Hematopoietic multipotent progenitor cell treated with erythropoietin and hydrocortisone succinate and interleukin-3 and kit ligand, for 17 days (in vitro differentiated cells): ENCODE data around the gene PRKCA.
"Not testable (repeated sequence)": the region's sequence is repeated elsewhere in the genome, so short reads cannot be mapped to it uniquely, and the experiment has no call there.

Experiments used
- DNase-seq: peaks from one replicate; pipeline ENCODE4 v3.0.0-alpha.2; 2015; ENCODE audit warnings: low spot score

PRKCA gene

DNA sequence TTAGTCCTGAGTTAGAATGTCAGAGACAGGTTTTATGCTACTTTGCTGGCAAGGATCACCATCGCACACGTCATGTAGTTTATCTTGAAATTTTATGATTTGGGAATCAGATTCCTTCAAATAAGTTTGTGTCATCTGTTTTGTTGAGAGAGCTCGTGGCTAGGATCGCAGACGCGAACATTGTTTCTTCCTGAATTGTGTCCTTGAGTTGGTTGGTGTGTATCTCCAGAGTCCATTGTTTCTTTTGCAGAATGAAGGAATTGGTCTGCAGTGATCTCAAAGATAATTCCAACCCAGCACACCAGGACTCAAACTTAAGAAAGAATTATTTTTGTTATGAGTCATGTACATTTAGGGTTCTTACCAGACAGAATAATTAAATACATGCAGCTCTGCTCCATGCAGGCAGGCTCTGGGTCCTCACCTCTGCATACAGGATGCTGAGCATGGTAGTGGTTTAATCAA is 51.6 kb downstream of the PRKCA start:
- no peak for DNase-seq

DNA sequence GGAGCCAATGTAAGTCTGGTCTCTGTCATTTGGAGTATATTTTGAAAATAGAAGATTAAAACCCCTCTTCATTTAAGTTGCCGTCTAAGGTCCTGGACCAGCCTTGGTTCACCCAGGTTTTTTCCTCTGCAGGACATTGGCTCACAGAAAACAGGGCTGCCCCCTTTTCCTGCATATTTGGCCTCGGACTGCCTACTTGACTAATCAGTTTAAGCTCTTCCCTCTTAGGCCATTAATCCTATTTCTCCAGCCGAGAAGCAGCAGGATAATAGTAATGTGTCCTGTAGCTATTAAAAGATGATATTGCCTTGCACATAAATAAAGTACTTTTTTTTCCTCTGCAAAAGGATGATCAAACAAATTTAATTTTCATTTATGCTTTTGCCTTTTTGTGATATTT is 52.1 kb downstream of the PRKCA start:
- no peak for DNase-seq

DNA sequence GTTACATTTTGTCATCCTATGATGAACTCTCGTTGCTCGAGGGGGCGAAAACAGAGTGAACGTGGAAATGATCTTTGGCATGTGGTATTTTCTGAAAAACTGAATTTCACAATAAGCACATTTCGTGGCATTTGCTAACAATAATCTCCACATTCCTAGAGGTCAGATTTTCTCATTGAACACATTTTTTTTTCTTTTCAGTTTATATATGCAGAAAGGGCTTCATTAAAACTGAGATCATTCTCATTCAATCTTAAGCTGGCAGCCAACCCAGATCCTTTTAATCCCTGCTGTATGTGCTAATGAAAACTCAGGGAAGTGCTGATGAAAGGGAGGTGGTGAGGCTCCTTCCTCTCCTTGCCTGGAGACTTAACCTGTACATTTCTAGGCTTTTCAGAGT is 52.6 kb downstream of the PRKCA start:
- DNase-seq: no peak

DNA sequence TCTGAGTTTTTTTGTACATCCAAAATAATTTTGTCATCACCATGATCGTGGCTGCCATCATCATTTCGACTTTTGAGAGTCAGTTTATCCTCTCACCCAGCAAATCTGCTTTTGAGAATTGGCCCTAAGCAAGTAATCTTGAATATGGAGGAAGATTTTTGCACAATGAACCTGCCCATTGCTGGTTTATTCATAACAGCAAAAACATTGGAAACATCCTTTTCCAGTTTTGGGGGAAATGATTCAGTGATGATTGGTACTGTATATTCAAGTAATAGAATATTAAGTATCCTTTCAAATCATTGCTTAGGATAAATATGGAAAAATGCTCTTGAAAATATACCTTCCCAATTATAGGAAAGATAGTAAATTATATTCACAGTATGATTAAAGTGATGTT is 53.1 kb downstream of the PRKCA start:
- no peak for DNase-seq

DNA sequence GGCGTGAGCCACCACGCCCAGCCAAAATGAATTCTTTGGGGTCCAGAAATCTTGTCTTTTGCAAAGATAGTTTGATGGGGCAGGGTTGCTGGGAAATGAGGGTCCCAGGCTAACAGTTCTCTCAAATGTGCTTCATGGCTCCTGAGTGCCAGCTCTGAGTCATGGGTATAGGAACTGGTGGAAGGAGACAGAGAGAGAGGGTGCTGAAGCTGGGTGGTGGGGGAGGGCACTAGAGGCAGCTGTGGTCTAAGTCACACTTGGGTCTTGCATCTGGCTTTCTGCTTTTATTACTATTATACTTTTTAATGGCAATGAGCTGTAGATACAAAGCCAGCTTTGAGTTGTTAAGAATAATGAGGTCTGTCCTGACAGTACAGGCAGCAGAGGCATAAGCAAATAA is 54.6 kb downstream of the PRKCA start:
- no peak for DNase-seq

DNA sequence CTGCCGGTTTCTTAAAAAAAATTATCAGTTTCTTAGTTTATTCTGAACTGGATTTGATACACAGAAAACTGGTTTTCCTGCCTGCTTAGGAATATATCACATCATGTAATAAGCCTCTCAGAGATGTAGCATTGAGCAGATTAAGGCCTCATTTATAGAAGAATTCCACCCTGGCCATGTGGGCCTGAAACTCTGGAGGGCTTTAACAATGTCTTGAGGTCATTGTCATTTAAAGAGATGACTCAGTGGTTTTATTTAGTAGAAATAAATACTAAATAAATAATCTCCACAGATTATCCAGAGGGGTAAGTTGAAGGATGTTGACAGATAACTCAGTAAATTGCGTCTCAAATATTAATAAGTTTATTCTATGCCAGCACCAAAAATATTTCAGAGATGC is 56.9 kb downstream of the PRKCA start:
- DNase-seq: no peak

DNA sequence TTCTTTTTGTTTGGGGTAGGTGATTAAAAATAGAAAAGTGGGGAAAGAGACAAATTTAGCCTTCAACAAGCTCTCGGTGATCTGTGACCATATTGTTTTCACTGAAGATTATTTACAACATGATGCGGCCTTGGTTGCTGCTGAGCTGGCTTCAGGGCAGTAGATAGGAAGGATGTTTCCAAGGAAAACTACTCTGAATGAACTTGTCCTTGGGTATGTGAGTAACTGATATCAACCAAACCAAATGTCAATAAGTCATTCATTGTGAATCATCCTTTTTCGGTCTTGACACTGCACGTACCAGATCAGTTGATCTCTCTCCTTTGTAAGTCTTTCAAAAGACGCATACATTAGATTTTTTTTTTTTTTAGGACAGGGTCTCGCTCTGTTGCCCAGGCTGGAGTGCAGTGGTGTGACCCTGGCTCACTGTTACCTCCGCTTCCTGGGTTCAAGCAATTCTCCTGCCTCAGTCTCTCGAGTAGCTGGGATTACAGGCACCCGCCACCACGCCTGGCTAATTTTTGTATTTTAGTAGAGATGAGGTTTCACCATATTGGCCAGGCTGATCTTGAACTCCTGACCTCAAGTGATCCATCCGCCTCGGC is 58.6 kb downstream of the PRKCA start:
- not testable (repeated sequence) for DNase-seq

DNA sequence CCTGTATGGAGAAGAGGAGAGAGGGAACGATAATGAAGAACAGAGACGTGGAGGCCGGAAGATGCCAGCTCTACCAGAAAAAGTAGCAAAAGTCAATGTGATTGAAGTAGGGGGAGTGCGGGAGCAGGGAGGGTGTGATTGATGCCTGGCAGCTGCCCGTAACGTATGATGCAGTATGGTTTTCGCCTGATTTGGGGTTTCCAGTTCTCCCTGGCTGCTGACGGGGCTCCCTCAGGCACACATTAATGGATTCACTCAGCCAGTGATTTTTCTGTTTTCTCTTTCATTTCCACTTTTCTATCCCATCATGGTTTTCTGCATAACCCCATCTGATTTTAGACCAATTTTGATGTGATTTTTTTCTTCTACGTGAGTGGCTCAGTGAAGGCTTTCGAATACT is 62.1 kb downstream of the PRKCA start:
- DNase-seq: no peak

DNA sequence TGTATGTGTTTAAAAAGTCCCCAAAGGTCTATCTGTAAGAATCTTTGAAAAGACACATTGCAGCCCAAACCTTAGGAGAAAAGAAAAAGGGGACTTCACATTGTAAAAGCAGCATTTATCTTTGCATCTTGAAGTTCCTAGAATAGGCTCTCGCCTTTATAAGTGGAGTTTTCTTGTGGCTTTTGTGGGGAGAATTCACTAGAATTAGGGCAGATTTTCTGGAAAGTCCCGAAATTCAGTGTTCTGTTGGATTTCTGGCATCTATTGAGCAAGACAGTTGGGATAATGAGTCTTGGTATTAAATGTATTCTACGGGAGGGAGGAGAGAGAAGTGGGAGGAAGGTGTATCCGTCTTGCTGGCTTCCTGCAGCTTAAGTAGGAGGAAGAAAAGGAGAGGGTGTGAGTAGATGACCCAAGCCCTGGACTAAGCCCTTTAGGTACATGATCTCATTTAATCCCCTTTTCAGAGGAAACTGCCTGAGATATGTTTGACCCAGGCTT is 62.6 kb downstream of the PRKCA start:
- no peak for DNase-seq

DNA sequence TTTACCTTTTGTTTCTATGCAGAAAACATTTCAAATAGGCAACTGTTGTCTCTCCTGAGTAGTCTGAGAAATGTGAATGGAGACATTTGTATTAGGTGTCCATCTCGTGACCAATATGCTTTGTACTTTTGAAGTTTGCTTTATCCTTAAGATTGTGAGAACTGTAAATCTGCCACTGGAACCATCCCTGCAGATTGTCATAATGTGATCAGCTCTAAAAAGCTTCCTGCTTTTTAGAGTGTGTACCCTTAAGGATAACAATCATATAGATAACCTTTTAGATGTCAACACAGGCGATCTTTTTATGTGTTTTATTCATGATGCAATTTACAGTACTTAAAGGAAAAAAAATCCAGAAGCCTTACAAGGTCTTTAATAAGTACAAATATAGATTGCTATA is 63.5 kb downstream of the PRKCA start:
- no peak for DNase-seq

DNA sequence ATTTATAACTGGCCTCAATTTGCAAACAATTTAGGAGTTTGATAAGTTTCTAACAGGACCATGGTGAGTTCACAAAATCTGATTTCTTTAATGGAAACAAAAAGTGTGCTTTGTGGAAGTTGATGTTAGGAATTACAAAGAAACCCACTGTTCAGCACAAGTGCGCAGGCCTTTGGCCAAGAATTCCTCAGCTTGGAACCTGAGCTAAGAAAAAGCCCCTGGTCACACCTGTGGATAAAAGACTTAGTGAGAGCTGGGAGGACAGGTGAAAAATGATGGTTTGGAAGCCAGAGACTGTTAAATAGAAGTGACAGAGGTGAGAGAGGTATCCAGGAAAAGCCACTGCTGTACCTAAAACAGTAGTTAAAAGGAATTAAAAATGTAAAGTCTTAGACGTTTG is 64.7 kb downstream of the PRKCA start:
- no peak for DNase-seq

DNA sequence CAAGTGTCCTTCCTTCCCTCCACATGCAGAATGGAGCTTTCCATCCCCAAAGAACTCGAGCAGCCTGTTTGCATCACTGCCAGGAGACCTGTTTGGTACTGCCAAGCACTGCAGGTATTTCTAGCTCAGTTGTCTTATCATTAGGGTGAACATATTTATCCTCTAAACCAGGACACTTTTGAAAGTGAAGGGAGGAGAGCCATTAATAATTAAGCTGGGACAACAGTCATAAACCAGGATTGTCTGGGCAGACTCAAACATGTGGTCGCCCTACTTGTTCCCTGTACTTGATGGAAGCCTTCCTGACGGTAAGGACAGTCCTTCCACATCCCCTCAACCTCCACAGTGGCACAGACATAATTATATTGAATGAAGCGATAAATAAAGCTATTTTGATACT is 67.4 kb downstream of the PRKCA start:
- DNase-seq: no peak

DNA sequence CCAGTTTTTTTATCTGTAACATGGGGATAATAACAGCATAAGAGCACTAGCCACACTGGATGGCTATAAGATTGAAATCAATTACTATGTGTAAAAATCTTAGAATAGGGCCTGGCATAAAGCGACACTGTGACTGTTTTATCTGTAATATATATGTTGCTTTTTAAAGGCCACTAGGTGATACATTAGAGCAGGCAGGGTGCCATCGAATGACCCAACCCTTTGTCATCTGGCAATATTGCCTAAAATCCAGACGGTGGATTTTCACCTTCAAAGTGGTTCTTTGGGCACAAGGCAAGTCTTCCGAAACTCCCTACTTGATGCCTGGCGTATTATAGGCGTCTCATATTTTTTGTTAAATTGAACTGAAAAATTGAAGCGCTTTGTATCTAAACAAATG is 69.1 kb downstream of the PRKCA start:
- DNase-seq: no peak

DNA sequence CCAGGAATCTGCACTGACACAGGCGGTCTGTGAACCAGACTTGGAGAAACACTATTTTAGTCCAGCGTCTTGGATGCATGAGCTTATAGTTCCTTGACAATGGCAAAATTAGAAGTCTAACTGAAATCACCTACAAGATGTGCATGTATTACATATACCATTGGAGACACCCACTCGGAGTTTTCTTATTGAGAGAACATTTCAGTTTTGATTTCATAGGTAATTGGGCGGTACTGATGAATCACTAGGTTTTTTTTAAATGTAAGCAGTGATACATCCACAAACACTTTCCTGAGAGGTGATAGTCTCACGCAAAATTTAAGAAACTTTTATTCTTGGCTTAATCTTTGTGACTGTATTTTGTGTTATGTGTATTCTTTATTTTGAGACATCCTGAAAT is 69.8 kb downstream of the PRKCA start:
- no peak for DNase-seq

DNA sequence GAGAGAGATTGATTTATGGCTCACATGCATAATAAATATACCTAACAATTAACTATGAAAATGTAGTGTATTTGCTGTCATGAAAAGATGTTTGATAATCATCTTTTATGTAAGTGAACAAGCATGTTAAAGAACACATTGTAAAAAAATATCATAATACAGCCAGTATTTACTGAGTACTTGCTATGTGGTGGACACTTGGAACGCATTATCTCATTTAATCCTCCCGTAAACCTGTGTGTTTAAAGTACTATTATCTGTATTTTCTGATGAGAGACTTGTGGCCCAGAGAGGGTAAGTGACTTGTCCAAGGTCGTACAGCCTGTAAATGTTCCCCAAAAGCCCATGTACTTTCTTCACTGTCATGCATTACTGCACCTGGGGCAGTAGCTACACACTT is 70.7 kb downstream of the PRKCA start:
- no peak for DNase-seq

DNA sequence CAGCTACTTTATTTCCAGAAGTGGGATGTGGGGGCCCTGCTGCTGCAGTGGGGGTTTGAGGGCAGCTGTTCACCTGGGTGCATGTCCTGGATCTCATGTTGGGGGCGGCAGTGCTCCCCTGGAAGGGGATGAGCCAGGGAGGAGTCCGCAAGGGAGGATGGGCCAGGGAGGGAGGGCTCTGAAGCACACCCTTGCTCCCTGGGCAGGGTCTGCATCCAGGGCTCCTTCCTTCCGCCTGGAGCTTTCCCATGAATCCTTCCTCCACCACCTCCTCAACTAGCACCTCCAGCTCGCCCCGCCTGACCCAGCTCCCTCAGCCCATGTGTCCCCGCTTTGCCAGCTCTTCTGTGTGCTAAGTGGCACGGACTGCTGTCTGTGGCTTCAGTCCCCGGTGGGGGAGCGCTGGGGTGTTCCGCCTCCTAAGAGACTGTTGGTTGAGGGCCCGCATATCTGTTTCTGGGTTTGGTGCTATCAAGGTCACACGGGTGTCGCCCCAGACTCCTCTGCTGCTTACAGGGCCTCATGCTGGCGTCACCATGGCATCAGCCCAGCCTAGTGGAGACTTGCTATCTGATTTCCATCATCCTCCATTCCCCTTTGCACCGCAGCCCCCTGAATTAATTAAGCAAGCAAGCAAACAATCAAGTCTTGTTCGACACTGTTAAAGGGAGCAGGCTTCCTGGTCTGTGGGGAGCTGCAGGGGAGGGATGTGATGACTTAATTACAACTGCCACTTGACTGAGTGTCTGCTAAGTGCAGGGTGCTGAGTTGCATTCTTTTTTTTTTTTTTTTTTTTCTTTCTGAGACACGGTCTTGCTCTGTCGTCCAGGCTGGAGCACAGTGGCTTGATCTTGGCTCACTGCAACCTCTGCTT is 71.8 kb downstream of the PRKCA start:
- DNase-seq: no peak

DNA sequence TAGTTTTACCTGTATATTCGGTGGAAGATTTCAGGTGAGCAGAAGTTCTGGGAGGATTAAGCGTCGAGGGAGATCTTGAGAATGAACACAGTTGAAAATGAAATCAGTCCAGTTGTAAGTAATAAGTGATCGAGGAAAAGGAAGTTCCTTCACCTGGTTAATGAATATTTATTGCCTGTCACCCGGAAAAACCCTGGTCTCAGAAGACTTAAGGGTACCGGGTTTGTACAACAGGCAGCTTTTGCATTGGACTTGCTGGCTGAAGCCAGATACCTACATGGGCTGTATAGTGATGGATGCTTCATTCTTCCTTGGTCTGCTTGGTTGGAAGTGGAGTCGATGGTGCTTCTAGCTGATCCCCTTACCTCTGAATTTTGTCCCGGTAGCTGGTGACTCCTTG is 72.7 kb downstream of the PRKCA start:
- no peak for DNase-seq

DNA sequence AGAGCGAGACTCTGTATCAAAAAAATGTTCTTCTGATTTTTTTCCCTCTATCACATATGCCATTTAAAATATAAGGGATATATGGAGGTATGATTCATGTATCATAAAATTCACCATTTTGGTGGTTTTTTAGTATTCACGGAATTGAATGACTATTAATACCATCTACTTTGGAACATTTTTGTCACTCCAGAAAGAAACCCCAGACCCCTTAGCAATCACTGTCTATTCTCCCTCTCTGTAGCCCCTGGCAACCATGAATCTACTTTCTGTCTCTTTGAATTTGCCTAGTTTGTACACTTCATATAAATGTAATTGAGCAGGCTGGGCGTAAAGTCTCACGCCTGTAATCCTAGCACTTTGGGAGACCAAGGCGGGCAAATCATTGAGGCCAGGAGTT is 75.9 kb downstream of the PRKCA start:
- DNase-seq: no peak

DNA sequence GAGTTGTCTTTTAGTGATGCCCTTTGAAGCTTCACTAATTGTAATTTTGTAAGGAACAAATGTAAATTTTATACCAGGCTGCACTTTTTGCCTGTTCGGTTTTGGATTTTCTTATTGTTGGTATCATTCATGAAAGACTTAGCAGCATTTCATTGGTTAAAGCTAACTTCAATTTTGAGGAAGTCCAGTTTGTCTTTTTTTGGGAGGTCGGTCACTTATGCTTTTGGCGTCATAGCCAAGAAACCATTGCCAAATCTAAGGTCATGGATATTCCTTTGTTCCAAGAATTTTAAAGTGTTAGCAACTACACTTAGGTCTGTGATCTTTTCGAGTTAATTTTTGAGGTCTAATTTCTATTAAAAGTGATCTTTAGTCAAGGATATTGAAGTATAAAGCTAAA is 77.1 kb downstream of the PRKCA start:
- DNase-seq: no peak

DNA sequence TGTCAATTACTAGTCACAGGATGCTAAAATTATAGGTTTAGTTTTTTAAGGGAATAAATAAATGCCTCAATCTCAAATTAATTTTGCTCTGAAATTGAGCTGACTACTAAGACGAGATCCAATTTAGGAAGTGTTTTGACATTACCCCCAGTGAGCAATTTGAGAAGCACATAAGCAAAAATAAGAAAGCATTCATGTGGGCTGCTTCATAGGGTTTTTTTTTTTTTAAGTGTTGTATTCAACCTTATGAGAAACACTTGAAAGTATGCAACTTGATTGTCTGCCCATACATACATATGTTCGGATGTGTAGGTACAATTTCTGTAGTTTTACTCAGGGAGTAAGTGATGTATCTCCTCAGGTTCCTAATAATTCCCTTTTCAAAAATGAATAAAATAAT is 77.6 kb downstream of the PRKCA start:
- no peak for DNase-seq

DNA sequence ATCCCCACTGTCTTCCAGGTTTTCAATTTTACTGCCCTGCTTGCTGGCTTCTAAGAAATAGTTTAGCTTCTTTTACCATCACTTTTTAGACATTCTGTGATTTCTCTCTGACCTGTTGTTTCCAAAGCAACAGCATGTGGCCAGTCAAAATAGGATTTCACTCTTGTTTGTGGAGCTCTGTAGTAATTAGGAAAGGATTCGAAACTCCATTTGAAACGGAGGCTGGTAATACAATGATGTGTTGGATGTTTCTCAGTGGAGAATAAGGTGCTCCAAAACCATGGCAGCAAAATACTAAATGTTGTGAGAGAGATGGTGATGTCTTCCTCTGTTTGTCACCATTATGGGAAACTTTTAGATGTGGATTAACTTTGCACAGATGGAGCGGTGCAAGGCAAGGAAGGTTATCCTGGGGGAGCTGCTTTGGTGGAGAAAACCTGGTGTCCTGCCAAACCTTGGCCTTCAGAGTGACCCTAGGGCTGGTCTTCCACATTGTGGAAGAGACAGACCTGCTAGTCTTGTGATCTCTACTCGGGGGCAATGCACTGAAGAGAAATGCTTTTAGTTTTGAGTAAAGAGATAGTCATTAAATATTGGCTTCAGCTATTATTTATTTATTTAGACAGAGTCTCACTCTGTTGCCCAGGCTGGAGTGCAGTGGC is 79.4 kb downstream of the PRKCA start:
- no peak for DNase-seq

DNA sequence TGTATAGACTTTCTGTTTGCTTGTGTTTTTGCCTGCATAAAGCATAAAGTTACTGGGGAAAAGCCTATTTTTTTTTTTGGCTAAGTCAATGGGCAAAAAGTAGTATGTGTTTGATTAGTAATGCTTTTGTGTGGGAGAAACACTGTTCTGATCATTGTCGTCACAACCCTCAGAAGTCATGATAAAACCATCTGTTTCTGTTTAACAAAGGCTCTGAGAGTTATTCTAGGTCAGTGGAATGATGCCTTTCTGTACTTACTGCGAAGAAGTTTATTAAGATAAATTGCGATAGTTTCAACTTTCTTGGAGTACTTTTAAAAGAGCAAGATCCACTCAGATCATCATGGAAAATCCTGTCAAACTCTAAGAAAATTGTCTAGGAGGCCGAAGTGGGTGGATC is 80.9 kb downstream of the PRKCA start:
- no peak for DNase-seq
